ENCODE data around the gene MTG1. TPM values are rescaled to one million over a fixed set of nuclear protein-coding genes. Genes with fewer than 3 reads are reported as not detected.

MTG1 gene
- total RNA-seq, 1 experiment from 2014 or later, result 26.9 TPM

DNA sequence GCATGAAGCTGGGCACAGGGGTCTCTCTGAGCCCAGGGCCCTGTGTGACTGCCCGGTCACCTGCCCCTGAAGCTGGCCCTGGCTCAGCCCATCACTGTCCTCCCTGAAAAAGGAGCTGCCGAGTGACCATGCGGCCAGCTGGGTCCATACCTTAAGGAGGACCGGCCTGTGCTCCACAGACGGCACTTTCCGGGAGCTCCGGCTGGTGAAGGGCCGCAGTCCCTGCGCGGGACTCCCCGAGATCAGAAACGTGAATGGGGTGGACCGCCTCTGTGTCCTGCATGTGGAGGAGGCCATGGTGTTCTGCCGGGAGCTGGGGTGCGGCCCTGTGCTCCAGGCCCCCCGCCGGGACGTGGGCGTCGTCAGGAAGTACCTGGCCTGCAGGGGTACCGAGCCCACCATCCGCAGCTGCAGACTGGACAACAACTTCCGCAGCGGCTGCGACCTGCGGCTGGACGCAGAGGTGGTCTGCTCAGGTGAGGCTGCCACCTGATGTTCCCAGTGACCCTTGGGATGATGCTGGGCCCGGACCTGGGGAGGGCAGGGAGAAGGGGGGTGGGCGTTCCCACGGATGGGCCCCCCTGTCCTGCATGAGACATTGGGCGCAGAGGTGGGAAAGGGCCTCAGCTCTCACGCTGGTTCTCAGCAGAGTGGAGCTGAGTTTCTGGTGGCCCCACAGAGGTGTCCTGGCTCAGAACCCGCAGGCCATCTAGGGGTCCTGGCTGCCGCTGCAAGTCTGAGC is 63.3 kb downstream of the MTG1 start:
- Histone ChIP-seq H3K27me3 (ENCODE audit: low read length) (no peaks in the 10 kb centered on the region), H3K4me3 (ENCODE audit: low read length) (no peak overlapping the region), H3K9ac (ENCODE audit: low read length) (no peak overlapping the region), H3K9me3 (ENCODE audit: low read length) (no peaks in the 10 kb centered on the region; the same call in 1 of the 2 replicates), H2AFZ (ENCODE audit: low read length) (no peak overlapping the region), H4K20me1 (ENCODE audit: insufficient read depth, low read depth, low read length) (no peaks in the 10 kb centered on the region), H3K36me3 (ENCODE audit: insufficient read depth, low read length) (no peaks in the 10 kb centered on the region), H3K4me2 (ENCODE audit: low read depth, low read length, poor library complexity, severe bottlenecking) (no peak overlapping the region), H3K9me2 (replicated peaks; ENCODE audit: insufficient read depth, low read length) (no peaks in the 10 kb centered on the region), H3K27ac (ENCODE audit: low read length) (no peak overlapping the region), H3K4me1 (ENCODE audit: low read length) (no peaks in the 10 kb centered on the region), H3K79me2 (ENCODE audit: low read length) (no peaks in the 10 kb centered on the region)
- DNase-seq, result no peak

GRCh38 chr10:133458021-133458709 is 64.2 kb downstream of the MTG1 start:
- Histone ChIP-seq H3K27ac (ENCODE audit: low read length) (no peak overlapping the region), H3K27me3 (ENCODE audit: low read length) (no peaks in the 10 kb centered on the region), H3K9me3 (ENCODE audit: low read length) (no peaks in the 10 kb centered on the region; the same call in 1 of the 2 replicates), H3K9ac (ENCODE audit: low read length) (no peak overlapping the region), H3K9me2 (replicated peaks; ENCODE audit: insufficient read depth, low read length) (no peaks in the 10 kb centered on the region), H3K79me2 (ENCODE audit: low read length) (no peaks in the 10 kb centered on the region), H4K20me1 (ENCODE audit: insufficient read depth, low read depth, low read length) (no peaks in the 10 kb centered on the region), H3K4me2 (ENCODE audit: low read depth, low read length, poor library complexity, severe bottlenecking) (no peak overlapping the region), H3K4me3 (ENCODE audit: low read length) (no peak overlapping the region), H2AFZ (ENCODE audit: low read length) (no peak overlapping the region), H3K36me3 (ENCODE audit: insufficient read depth, low read length) (no peaks in the 10 kb centered on the region), H3K4me1 (ENCODE audit: low read length) (no peaks in the 10 kb centered on the region)
- no peak for DNase-seq

- Histone ChIP-seq H3K4me3 (ENCODE audit: low read length) (no peak overlapping the region), H3K9me2 (replicated peaks; ENCODE audit: insufficient read depth, low read length) (no peaks in the 10 kb centered on the region), H3K9ac (ENCODE audit: low read length) (no peak overlapping the region), H3K27me3 (ENCODE audit: low read length) (no peaks in the 10 kb centered on the region), H3K27ac (ENCODE audit: low read length) (no peak overlapping the region), H3K36me3 (ENCODE audit: insufficient read depth, low read length) (no peaks in the 10 kb centered on the region), H3K79me2 (ENCODE audit: low read length) (no peaks in the 10 kb centered on the region), H3K9me3 (ENCODE audit: low read length) (no peaks in the 10 kb centered on the region; the same call in 1 of the 2 replicates), H3K4me2 (ENCODE audit: low read depth, low read length, poor library complexity, severe bottlenecking) (no peak overlapping the region), H2AFZ (ENCODE audit: low read length) (no peak overlapping the region), H4K20me1 (ENCODE audit: insufficient read depth, low read depth, low read length) (no peaks in the 10 kb centered on the region), H3K4me1 (ENCODE audit: low read length) (no peaks in the 10 kb centered on the region)
- no peak for DNase-seq
These were observed 64.9 kb downstream of the MTG1 start for GRCh38 chr10:133458710-133459453.

GRCh38 chr10:133459454-133460207 is 65.7 kb downstream of the MTG1 start:
- Histone ChIP-seq H2AFZ (ENCODE audit: low read length) (no peak overlapping the region), H3K4me2 (ENCODE audit: low read depth, low read length, poor library complexity, severe bottlenecking) (no peak overlapping the region), H3K9me3 (ENCODE audit: low read length) (no peaks in the 10 kb centered on the region; the same call in 1 of the 2 replicates), H3K27me3 (ENCODE audit: low read length) (no peaks in the 10 kb centered on the region), H3K9ac (ENCODE audit: low read length) (no peak overlapping the region), H4K20me1 (ENCODE audit: insufficient read depth, low read depth, low read length) (no peaks in the 10 kb centered on the region), H3K4me1 (ENCODE audit: low read length) (no peaks in the 10 kb centered on the region), H3K9me2 (replicated peaks; ENCODE audit: insufficient read depth, low read length) (no peaks in the 10 kb centered on the region), H3K27ac (ENCODE audit: low read length) (no peak overlapping the region), H3K79me2 (ENCODE audit: low read length) (no peaks in the 10 kb centered on the region), H3K4me3 (ENCODE audit: low read length) (no peak overlapping the region), H3K36me3 (ENCODE audit: insufficient read depth, low read length) (no peaks in the 10 kb centered on the region)
- DNase-seq, result no peak

DNA sequence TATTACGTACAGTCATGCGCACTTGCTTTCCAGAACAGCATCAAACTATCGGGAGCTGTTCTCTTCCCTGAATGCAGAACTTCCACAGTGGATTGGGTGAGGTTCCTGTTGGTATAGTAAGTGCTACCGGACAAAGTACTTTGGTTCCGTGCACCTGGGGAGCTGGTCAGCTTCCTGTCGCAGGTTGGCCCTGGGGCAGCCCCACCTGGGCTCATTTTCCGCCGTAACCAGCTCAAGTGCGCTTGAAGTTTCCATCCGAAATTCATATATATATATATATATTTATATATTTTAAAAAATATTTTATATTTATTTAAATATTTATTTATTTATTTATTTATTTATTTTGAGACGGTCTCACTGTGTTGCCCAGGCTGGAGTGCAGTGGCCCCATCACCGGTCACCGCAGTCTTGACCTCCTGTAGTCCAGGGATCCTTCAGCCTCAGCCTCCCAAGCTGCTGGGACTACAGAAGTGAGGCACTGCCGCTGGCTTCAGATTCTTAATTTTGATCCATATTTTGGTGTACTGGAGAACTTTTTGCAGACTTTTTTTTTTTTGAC is 66.3 kb downstream of the MTG1 start:
- no peak overlapping the region for H3K27ac ChIP-seq (ENCODE audit: low read length)
- no peaks in the 10 kb centered on the region for H3K27me3 ChIP-seq (ENCODE audit: low read length)
- no peaks in the 10 kb centered on the region for H3K79me2 ChIP-seq (ENCODE audit: low read length)
- H3K9ac ChIP-seq (ENCODE audit: low read length), result no peak overlapping the region
- H3K9me3 ChIP-seq (ENCODE audit: low read length), result no peaks in the 10 kb centered on the region; the same call in 1 of the 2 replicates
- no peaks in the 10 kb centered on the region for H3K9me2 ChIP-seq (replicated peaks; ENCODE audit: insufficient read depth, low read length)
- H2AFZ ChIP-seq (ENCODE audit: low read length), result no peak overlapping the region
- H3K4me3 ChIP-seq (ENCODE audit: low read length), result no peak overlapping the region
- H3K4me1 ChIP-seq (ENCODE audit: low read length), result no peaks in the 10 kb centered on the region
- no peaks in the 10 kb centered on the region for H4K20me1 ChIP-seq (ENCODE audit: insufficient read depth, low read depth, low read length)
- DNase-seq, result no peak
- no peak overlapping the region for H3K4me2 ChIP-seq (ENCODE audit: low read depth, low read length, poor library complexity, severe bottlenecking)
- H3K36me3 ChIP-seq (ENCODE audit: insufficient read depth, low read length), result no peaks in the 10 kb centered on the region

DNA sequence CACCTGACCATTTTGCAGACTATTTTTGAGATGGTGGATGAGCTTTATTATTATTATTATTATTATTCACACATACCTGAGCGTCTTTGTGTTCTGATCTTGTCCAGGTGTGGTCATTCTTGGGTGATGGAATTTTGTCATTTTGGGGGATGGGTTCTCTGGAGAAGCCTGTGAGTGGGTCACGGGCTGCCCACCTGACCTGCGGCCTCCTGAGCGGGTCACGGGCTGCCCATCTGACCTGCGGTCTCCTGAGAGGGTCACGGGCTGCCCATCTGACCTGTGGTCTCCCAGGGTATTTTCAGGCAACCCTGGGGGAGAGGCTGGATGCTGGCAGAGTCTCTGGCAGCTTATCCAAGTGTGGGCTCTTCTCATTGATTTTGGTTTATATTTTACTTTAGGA is 67.1 kb downstream of the MTG1 start:
- Histone ChIP-seq H3K9me2 (replicated peaks; ENCODE audit: insufficient read depth, low read length) (no peaks in the 10 kb centered on the region), H3K4me1 (ENCODE audit: low read length) (no peaks in the 10 kb centered on the region), H3K4me2 (ENCODE audit: low read depth, low read length, poor library complexity, severe bottlenecking) (no peak overlapping the region), H2AFZ (ENCODE audit: low read length) (no peak overlapping the region), H3K9me3 (ENCODE audit: low read length) (no peaks in the 10 kb centered on the region), H3K27ac (ENCODE audit: low read length) (no peak overlapping the region), H3K9ac (ENCODE audit: low read length) (no peak overlapping the region), H3K79me2 (ENCODE audit: low read length) (no peaks in the 10 kb centered on the region), H4K20me1 (ENCODE audit: insufficient read depth, low read depth, low read length) (no peaks in the 10 kb centered on the region), H3K27me3 (ENCODE audit: low read length) (no peaks in the 10 kb centered on the region), H3K36me3 (ENCODE audit: insufficient read depth, low read length) (no peaks in the 10 kb centered on the region), H3K4me3 (ENCODE audit: low read length) (no peak overlapping the region)
- no peak for DNase-seq

DNA sequence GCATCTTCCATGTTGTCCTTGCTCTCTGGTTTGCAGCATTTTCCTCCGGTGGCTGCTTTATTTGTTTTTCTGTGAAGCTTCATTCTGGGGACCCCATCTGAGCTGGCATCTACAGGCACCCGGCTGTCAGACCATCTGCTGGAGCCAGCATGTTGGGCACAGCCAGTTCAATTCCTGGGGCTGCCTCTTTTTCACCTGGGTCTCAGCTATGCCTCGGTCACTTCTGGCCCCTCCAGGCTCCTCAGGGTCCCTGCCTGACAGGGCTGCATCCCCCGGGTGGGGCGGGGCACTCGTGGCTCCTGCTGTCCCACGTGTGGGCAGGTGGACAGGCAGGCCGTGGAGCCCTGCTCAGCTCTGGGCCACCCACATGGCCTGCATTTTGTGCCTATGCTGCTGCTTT is 67.9 kb downstream of the MTG1 start:
- Histone ChIP-seq H3K4me3 (ENCODE audit: low read length) (no peak overlapping the region), H3K79me2 (ENCODE audit: low read length) (no peaks in the 10 kb centered on the region), H3K36me3 (ENCODE audit: insufficient read depth, low read length) (no peaks in the 10 kb centered on the region), H3K27ac (ENCODE audit: low read length) (no peak overlapping the region), H3K9me2 (replicated peaks; ENCODE audit: insufficient read depth, low read length) (no peaks in the 10 kb centered on the region), H3K9ac (ENCODE audit: low read length) (no peak overlapping the region), H3K4me1 (ENCODE audit: low read length) (no peaks in the 10 kb centered on the region), H3K27me3 (ENCODE audit: low read length) (no peaks in the 10 kb centered on the region), H3K4me2 (ENCODE audit: low read depth, low read length, poor library complexity, severe bottlenecking) (no peak overlapping the region), H4K20me1 (ENCODE audit: insufficient read depth, low read depth, low read length) (no peaks in the 10 kb centered on the region), H3K9me3 (ENCODE audit: low read length) (no peaks in the 10 kb centered on the region), H2AFZ (ENCODE audit: low read length) (no peak overlapping the region)
- DNase-seq, result no peak

Measured in Karpas-422 (cell line).